HG02623 (cell line): ENCODE data around the gene HSD17B3.
"Not testable (repeated sequence)": the region's sequence is repeated elsewhere in the genome, so short reads cannot be mapped to it uniquely, and the experiment has no call there.

Source experiments
- ATAC-seq: cut with Tn5 transposase; IDR thresholded peaks from one replicate; pipeline ENCODE4 v1.9.1; 2021; ENCODE audit warnings: moderate library complexity; ENCODE audit not compliant: unreplicated experiment

HSD17B3 gene

GRCh38 chr9:96201140-96201539 is 100.8 kb downstream of the HSD17B3 start:
- no peak for ATAC-seq

GRCh38 chr9:96199006-96199405 is 103.0 kb downstream of the HSD17B3 start:
- no peak for ATAC-seq

- no peak for ATAC-seq
Measured at GRCh38 chr9:96195541-96195940, 106.4 kb downstream of the HSD17B3 start.

GRCh38 chr9:96193236-96193755 is 108.7 kb downstream of the HSD17B3 start:
- no peak for ATAC-seq

GRCh38 chr9:96192710-96193109 is 109.3 kb downstream of the HSD17B3 start:
- no peak for ATAC-seq

GRCh38 chr9:96189995-96190394 is 112.0 kb downstream of the HSD17B3 start:
- ATAC-seq = no peak

- not testable (repeated sequence) for ATAC-seq
Measured at GRCh38 chr9:96189581-96189980, 112.4 kb downstream of the HSD17B3 start.

GRCh38 chr9:96188571-96188970 is 113.4 kb downstream of the HSD17B3 start:
- no peak for ATAC-seq

- ATAC-seq = no peak
Measured at GRCh38 chr9:96187151-96187555, 114.8 kb downstream of the HSD17B3 start.

GRCh38 chr9:96186591-96187011 is 115.4 kb downstream of the HSD17B3 start:
- no peak for ATAC-seq

GRCh38 chr9:96185518-96186156 is 116.3 kb downstream of the HSD17B3 start:
- ATAC-seq = no peak
